K562 (cell line): ENCODE measurements around the gene C1orf74. TPM values are rescaled to one million over a fixed set of nuclear protein-coding genes. Genes with fewer than 3 reads are reported as not detected.

Experiments
- ATAC-seq: fragments of 200-7000 bp; cut with Tn5 transposase; 3 replicates; pipeline ENCODE4 v1.9.1; 2020; ENCODE audit warnings: moderate library complexity
- BruUV-seq: library from RNA; stranded (reverse); fragments of 400-500 nt; replicated peaks from 2 replicates; lab custom pipeline; 2021; lab: Mats Ljungman, UMichigan
- CTCF ChIA-PET: fragments of 300-600 bp; formaldehyde crosslinking; extraction: SDS; loops from one replicate; lab custom pipeline; 2021; ENCODE audit warnings: low intra/inter-chr PET ratio; lab: Yijun Ruan, JAX
- POLR2A ChIA-PET: fragments of 300-600, 350-650 bp; sonication (Branson Sonifier 250); formaldehyde crosslinking; extraction: SDS; loops from one replicate; lab custom pipeline; 2021; ENCODE audit warnings: antibody characterized with exemption, inconsistent platforms; lab: Yijun Ruan, JAX
- DNase-seq, 4 experiments: peaks; one replicate each; pipeline versions ENCODE4 v3.0.0 to v3.0.0-alpha.2; 2011 to 2018; ENCODE audit warnings: low spot score in 3 of 4, mixed read lengths in 3 of 4; ENCODE audit errors: extremely low read depth in 1 of 4
- FAIRE-seq: peaks from 2 replicates; lab custom pipeline; 2011; peaks lifted over from hg19 to GRCh38; lab: Jason Lieb, UNC
- H2AFZ ChIP-seq: 2 replicates; pipeline ENCODE4 v1.6.0; 2011; ENCODE audit warnings: low read depth, low read length, control low read depth, inconsistent platforms
- H3K27ac ChIP-seq: fragments of 200-600 bp; 3 replicates; pipeline ENCODE4 v1.8.0; 2011; ENCODE audit warnings: low read depth, mild to moderate bottlenecking, control low read depth, inconsistent platforms, low read length, moderate library complexity, mixed read lengths; ENCODE audit errors: extremely low read depth
- H3K27me3 ChIP-seq, 2 experiments: fragments of 300-600 bp in 1 of 2; 2 replicates in 1 of 2; 3 replicates in 1 of 2; pipeline versions ENCODE4 v1.6.0 to v1.8.0; 2011; ENCODE audit warnings: inconsistent platforms in 2 of 2, low read length in 2 of 2, mild to moderate bottlenecking in 1 of 2, mixed read lengths in 1 of 2, moderate library complexity in 1 of 2; ENCODE audit not compliant: control insufficient read depth in 2 of 2, insufficient read depth in 2 of 2
- H3K36me3 ChIP-seq: fragments of 300-600 bp; 3 replicates; pipeline ENCODE4 v1.8.0; 2011; ENCODE audit warnings: mild to moderate bottlenecking, low read length, inconsistent platforms; ENCODE audit not compliant: control insufficient read depth, insufficient read depth
- H3K4me1 ChIP-seq, 2 experiments: fragments of 200-600 bp in 1 of 2; replicated peaks in 1 of 2; 2 replicates in 1 of 2; 3 replicates in 1 of 2; pipeline versions ENCODE4 v1.5.1 to v1.8.0; 2011; ENCODE audit warnings: inconsistent platforms in 2 of 2, low read length in 2 of 2, mild to moderate bottlenecking in 1 of 2, mixed read lengths in 1 of 2, moderate library complexity in 1 of 2; ENCODE audit not compliant: control insufficient read depth in 2 of 2, insufficient read depth in 2 of 2
- H3K4me2 ChIP-seq: 2 replicates; pipeline ENCODE4 v1.6.1; 2011; ENCODE audit warnings: low read length, control low read depth, inconsistent platforms, mixed read lengths; ENCODE audit not compliant: insufficient read depth
- H3K4me3 ChIP-seq: fragments of 200-600 bp; sonication (generic), shearing (Covaris generic); 2 replicates; pipeline ENCODE4 v1.5.1; 2016; ENCODE audit warnings: control low read depth, inconsistent platforms
- H3K79me2 ChIP-seq: fragments of 200-600 bp; 3 replicates; pipeline ENCODE4 v1.8.0; 2011; ENCODE audit warnings: low read length, inconsistent platforms; ENCODE audit not compliant: control insufficient read depth, insufficient read depth
- H3K9ac ChIP-seq, 2 experiments: 2 replicates each; pipeline versions ENCODE4 v1.6.0 to v1.6.1; 2011; ENCODE audit warnings: low read depth in 2 of 2, low read length in 2 of 2, control low read depth in 1 of 2, inconsistent platforms in 1 of 2, mild to moderate bottlenecking in 1 of 2, mixed read lengths in 1 of 2; ENCODE audit not compliant: insufficient read depth in 1 of 2
- H3K9me1 ChIP-seq: one replicate; pipeline ENCODE4 v1.6.0; 2011; ENCODE audit warnings: inconsistent platforms, mild to moderate bottlenecking, low read length, moderate library complexity; ENCODE audit not compliant: control insufficient read depth, insufficient read depth
- H3K9me3 ChIP-seq: replicated peaks from 2 replicates; pipeline ENCODE4 v1.5.1; 2011; ENCODE audit warnings: low read depth, low read length, inconsistent platforms; ENCODE audit not compliant: control insufficient read depth, insufficient read depth
- H4K20me1 ChIP-seq: replicated peaks from 2 replicates; pipeline ENCODE4 v1.6.1; 2011; ENCODE audit warnings: low read length, inconsistent platforms, mixed read lengths; ENCODE audit not compliant: control insufficient read depth, insufficient read depth
- ADNP ChIP-seq: fragments of 200-800 bp; sonication (Bioruptor generic); IDR thresholded peaks from 2 replicates; pipeline ENCODE4 v1.6.1; 2016; ENCODE audit warnings: missing genetic modification characterization, missing compliant biosample characterization
- ARHGAP35 ChIP-seq: fragments of 450-650 bp; IDR thresholded peaks from 2 replicates; pipeline ENCODE4 v1.6.1; 2018; ENCODE audit not compliant: partially characterized antibody
- ARID1B ChIP-seq: fragments of 450-650 bp; IDR thresholded peaks from 2 replicates; pipeline ENCODE4 v1.6.1; 2016; ENCODE audit warnings: antibody characterized with exemption, mild to moderate bottlenecking, inconsistent platforms
- BRD9 ChIP-seq: fragments of 450-650 bp; IDR thresholded peaks from 2 replicates; pipeline ENCODE4 v1.6.1; 2018; ENCODE audit warnings: low read depth; ENCODE audit not compliant: partially characterized antibody
- FOXJ2 ChIP-seq: fragments of 200-800 bp; sonication (Bioruptor generic); IDR thresholded peaks from 2 replicates; pipeline ENCODE4 v1.6.1; 2016; ENCODE audit warnings: missing genetic modification characterization, missing compliant biosample characterization
- JUN ChIP-seq, 2 experiments: sonication (generic) in 1 of 2; formaldehyde crosslinking in 1 of 2; IDR thresholded peaks; 2 replicates each; pipeline versions ENCODE4 v1.6.1 to v1.8.0; 2012 to 2022; ENCODE audit warnings: borderline replicate concordance in 2 of 2, mild to moderate bottlenecking in 2 of 2, improper control_type of control experiment in 1 of 2, low read depth in 1 of 2, low read length in 1 of 2, missing genetic modification reagents in 1 of 2
- MEF2A ChIP-seq: IDR thresholded peaks from 2 replicates; pipeline ENCODE4 v1.6.1; 2011; ENCODE audit warnings: low read depth, mild to moderate bottlenecking, low read length, moderate library complexity; ENCODE audit not compliant: control insufficient read depth
- NFIC ChIP-seq: fragments of 450-650 bp; IDR thresholded peaks from 2 replicates; pipeline ENCODE4 v1.6.1; 2017; ENCODE audit warnings: mild to moderate bottlenecking, inconsistent platforms
- NFXL1 ChIP-seq: fragments of 450-650 bp; formaldehyde crosslinking; IDR thresholded peaks from 2 replicates; pipeline ENCODE4 v1.4.0; 2021; ENCODE audit warnings: mild to moderate bottlenecking
- TEAD4 ChIP-seq, 2 experiments: sonication (generic) in 1 of 2; formaldehyde crosslinking in 1 of 2; IDR thresholded peaks; 2 replicates each; pipeline versions ENCODE4 v1.6.1 to v1.8.0; 2012 to 2022; ENCODE audit warnings: borderline replicate concordance in 1 of 2, inconsistent platforms in 1 of 2, low read length in 1 of 2, mild to moderate bottlenecking in 1 of 2, missing genetic modification reagents in 1 of 2
- ZNF41 ChIP-seq: fragments of 250-450 bp; sonication (Bioruptor Pico); conservative IDR thresholded peaks from 2 replicates; pipeline ENCODE4 v1.4.0; 2020; ENCODE audit warnings: mild to moderate bottlenecking
- WGBS: fragments of 100-300 bp; shearing (Covaris generic); methylation state at CpG from one replicate; pipeline ENCODE4 v1.1.6; 2016; ENCODE audit warnings: low coverage, mixed read lengths; ENCODE audit not compliant: insufficient coverage; ENCODE audit errors: missing lambda C conversion rate; 5-methylcytosine and 5-hydroxymethylcytosine counted together
- in situ Hi-C: fragments of 300-500 bp; cut with MboI; formaldehyde crosslinking; loops from 4 replicates; pipeline ENCODE4 v1.15.0; 2018; ENCODE audit warnings: inconsistent platforms, mixed read lengths
- intact Hi-C: fragments of 100-400 bp; cut with micrococcal nuclease; formaldehyde crosslinking; loops from 2 replicates; pipeline ENCODE4 v1.14.2; 2022
- polyA plus RNA-seq, 8 experiments: library from polyadenylated mRNA; depleted of rRNA in 4 of 8; stranded (reverse) in 5 of 8; unstranded in 3 of 8; fragments of >200 nt; fragmentation: Nextera tagmentation in 2 of 8; fragmentation: Illumina TruSeq in 1 of 8; extraction: Ambion mirVana in 2 of 8; extraction: Trizol in 1 of 8; gene quantifications; 2 replicates each; pipeline versions ENCODE4 v1.2.1 to v1.2.3, GENCODE V29; 2011 to 2014; ENCODE audit warnings: inconsistent platforms in 1 of 8, missing spikeins in 1 of 8
- total RNA-seq, 7 experiments: library from RNA; depleted of rRNA in 6 of 7; stranded (reverse); fragments of >200 nt in 6 of 7; fragmentation: Illumina TruSeq in 2 of 7; extraction: Trizol in 2 of 7; gene quantifications; 2 replicates each; pipeline versions ENCODE4 v1.2.1 to v1.2.3, GENCODE V29; 2011 to 2021; ENCODE audit warnings: low replicate concordance in 1 of 7

The C1orf74 gene
- total and polyA plus RNA-seq, 9 of the 15 experiments (the other 6 are each of a cell fraction or from before 2014, with no cell fraction given): 4.0 to 7.6 (median 5.7) TPM

GRCh38 chr1:209827384-209828262 lies 43.3 kb upstream of the C1orf74 start, which contains the start of gene UTP25 (continued):
- TF ChIP-seq TEAD4 (IDR thresholded peaks at IDR 0.05; ENCODE audit: low read length): peak; percentile 77
- TF ChIP-seq TEAD4 (CRISPR knock-in tag; IDR thresholded peaks at IDR 0.05; ENCODE audit: borderline replicate concordance): no peak
- TF ChIP-seq ADNP: peak; percentile 99
- TF ChIP-seq ARID1B: peak; percentile 94
- no peak for TF ChIP-seq ZNF41 (CRISPR knock-in tag)
- TF ChIP-seq FOXJ2: peak; percentile 66
- TF ChIP-seq BRD9: peak; percentile 40
- TF ChIP-seq, all 486 proteins: peak for 191

- H3K9me3 ChIP-seq: no peaks in the 10 kb centered on the region
- no peak overlapping the region for H3K9ac ChIP-seq
- peak overlapping the region; percentile 28; the same call in 1 of the 2 replicates for H3K4me2 ChIP-seq
- H3K27ac ChIP-seq: 0 out of 3 replicates have a peak overlapping the region, but pooled peaks have one; percentile 18
- FAIRE-seq (no peak), ATAC-seq (no peak; the same call in 1 of the 3 replicates), DNase-seq (peak in 2 of 4 experiments; percentile 33 to 34)
- H3K27me3 ChIP-seq: peaks cover 0 to 7% of the 10 kb centered on the region in 2 experiments; a peak in 2 of 5 replicates
- peaks cover 12% of the 10 kb centered on the region; the same call in 2 of the 3 replicates for H3K36me3 ChIP-seq
- BruUV-seq: no TSS peak
- no peaks in the 10 kb centered on the region for H4K20me1 ChIP-seq
- H3K9me1 ChIP-seq: no peaks in the 10 kb centered on the region
- WGBS: 53% methylated on average over 11 of the region's 11 CpGs
- H2AFZ ChIP-seq: peak overlapping the region; percentile 93
- in situ Hi-C loops: no loop called here
- intact Hi-C loops: no loop called here
- H3K4me1 ChIP-seq: peaks cover 3 to 20% of the 10 kb centered on the region in 2 experiments; a peak in 4 of 5 replicates
- ChIA-PET CTCF (no interaction called here), POLR2A (no interaction called here)
- no peak overlapping the region for H3K4me3 ChIP-seq
- peaks cover 25% of the 10 kb centered on the region for H3K79me2 ChIP-seq
- no peak for TF ChIP-seq ARHGAP35
- TF ChIP-seq MEF2A: peak; percentile 79; the same call in 1 of the 2 replicates
- 0 out of 2 replicates have a peak, but pooled peaks have one; percentile 5 for TF ChIP-seq NFIC
- no peak for TF ChIP-seq NFXL1 (CRISPR knock-in tag)
- peak; percentile 49; the same call in 1 of the 2 replicates for TF ChIP-seq JUN (IDR thresholded peaks at IDR 0.05; ENCODE audit: borderline replicate concordance, low read depth, low read length)
- no peak for TF ChIP-seq JUN (CRISPR knock-in tag; IDR thresholded peaks at IDR 0.05; ENCODE audit: borderline replicate concordance)
These were observed 41.5 kb upstream of the C1orf74 start for GRCh38 chr1:209825591-209826434.
